GM19351 (cell line): ENCODE measurements around the gene FAM13A.

Experiments
- ATAC-seq: cut with Tn5 transposase; IDR thresholded peaks from one replicate; pipeline ENCODE4 v1.9.1; 2021; ENCODE audit warnings: mild to moderate bottlenecking, moderate library complexity; ENCODE audit not compliant: unreplicated experiment

Gene FAM13A

DNA sequence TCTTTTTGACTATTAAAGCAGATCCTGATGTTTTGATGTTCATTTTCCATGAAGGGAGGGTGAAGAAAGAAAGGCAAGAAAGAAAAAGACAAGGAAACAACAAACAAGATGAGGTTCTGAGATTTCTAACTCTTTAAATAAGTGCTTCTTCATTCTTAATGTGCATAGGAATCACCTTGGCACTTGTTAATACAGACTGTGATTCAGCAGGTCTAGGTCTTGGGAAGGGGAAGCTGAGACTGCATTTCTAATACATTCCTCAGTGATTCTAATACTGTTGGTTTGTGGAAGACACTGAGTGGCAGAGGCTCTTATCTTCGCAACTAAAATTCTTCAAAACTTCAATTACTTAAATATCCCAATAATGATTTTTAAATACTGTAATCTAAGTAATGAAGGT, 264.2 kb downstream of the FAM13A start:
- ATAC-seq: no peak

DNA sequence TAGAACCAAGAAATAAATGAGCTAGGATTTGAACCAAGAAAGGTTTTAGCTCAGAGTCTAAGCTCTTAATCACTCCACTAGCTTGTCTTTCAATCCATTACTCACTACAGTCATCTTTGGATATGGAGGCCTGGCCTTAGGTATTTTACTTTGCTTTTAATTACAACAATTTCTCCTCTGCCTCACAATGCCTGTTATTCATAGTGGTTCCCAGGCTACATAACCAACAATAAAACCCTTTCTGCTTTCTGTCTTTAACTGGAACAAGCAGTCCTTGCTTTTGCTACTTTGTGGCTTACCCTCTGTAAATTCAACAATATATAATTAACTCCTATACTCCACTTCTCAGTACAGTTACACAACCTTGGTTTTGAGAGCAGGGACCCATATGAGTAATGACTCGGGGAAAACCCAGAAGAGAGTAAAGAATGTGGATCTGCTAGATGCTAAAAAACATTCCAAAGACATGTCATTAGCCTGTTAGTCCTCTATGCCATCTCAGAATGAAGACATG, 264.7 kb downstream of the FAM13A start:
- ATAC-seq: peak; percentile 80

DNA sequence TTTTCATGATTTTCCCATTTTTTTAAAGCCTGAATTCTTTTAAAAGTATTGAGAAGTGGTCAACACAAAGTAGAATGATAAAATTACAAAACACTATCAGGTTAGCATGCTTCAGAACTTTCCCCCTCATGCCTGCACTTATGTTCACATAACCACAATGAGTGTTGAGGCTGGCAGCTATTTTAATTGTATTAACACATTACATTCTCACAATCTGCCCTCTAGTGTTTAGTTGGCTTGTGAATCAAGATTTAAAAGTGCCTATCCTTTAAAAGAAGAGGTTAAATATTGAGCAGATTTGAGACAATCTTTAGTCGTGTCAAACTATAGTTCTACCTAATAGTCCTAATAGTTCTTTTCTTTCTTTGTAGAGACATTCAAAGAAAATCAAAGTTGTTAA, 265.7 kb downstream of the FAM13A start:
- no peak for ATAC-seq

DNA sequence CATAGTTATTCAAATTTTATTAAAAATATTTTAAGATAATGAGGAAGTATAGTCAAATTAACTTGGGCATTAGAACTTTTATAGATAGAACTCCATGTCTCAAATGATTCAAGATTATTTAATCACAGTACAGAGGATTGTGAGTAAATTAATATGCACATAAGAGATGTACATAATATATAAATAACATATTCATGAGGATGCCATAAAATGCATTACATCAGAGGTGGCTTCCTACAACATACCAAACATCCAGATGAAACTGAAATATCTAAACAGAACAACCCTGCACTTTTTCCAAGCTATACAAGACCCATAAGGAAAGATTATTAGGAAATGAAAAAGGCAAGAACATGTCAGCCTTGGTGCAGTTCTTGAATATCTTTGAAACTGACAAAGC, 268.1 kb downstream of the FAM13A start:
- no peak for ATAC-seq

DNA sequence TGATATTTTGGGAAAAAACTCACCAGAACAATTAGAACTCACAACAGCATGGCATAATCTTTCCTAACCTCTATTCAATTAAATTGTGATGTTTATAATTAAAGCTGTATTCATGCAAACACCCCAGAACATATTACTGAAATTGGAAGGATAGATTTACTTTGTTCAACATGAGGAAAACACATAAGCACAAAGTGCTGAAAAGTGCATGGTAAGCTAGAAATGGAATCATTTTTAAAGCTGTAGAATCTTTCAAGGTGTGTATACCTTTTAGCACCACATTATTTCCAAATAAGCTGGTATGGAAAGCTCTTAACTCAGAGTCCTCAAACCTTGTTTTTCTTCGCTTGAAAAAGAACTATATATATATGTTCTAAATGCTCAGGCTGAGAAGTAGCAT, 268.6 kb downstream of the FAM13A start:
- ATAC-seq: no peak

DNA sequence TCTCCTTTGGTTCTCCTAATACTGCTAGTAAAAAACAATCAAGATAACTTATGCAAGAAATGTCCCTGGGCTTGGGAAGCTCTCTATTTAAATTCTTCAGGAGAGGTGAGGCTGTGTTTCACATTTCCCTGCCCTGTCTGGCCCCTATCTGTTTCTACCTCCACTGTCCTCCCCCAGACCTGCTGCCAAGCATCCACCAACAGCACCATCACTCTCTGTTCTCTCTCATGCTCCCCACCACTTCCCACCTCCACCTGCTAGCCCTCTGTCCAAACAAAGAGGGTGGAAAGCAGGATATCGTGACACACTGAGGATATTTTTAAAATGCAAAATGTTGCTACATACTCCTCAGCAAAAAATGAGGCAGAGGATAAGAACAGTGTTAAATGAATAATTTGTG, 271.0 kb downstream of the FAM13A start:
- no peak for ATAC-seq

DNA sequence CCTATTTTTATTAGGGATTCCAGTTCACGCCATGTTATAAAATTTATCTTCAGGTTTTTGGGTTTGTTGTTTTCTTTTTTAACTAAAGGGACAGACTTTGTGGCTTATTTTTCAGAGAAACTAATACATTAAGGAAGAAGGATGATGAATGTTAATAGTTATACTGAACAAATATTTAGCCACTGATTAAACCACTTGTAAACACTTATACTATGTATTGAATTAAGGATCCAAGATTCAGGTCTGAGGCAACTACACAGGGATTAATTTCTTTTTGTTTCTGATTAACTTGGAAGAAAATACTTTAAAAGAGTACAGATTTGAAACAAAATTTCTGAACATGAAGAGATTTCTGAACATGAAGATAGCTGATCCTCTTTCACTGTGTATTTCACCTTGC, 276.6 kb downstream of the FAM13A start:
- ATAC-seq: no peak

DNA sequence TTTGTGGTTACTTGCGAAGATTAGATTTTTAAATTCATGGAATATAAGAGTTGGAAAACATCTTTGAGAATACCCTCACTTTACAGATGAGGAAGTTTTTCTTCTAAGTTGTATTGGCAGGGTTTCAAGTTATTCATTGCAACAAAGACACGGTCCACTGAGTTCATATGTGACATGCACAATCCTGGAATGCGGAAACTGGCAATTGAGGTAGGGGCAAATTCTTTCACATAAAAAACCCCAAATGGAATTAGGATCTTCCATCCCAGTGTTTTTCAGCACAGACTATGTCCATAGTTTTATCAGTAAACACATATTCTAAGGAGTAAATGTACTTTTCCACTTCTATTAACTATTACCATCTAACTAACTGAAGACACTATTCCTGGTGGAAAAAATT, 277.6 kb downstream of the FAM13A start:
- ATAC-seq: no peak

DNA sequence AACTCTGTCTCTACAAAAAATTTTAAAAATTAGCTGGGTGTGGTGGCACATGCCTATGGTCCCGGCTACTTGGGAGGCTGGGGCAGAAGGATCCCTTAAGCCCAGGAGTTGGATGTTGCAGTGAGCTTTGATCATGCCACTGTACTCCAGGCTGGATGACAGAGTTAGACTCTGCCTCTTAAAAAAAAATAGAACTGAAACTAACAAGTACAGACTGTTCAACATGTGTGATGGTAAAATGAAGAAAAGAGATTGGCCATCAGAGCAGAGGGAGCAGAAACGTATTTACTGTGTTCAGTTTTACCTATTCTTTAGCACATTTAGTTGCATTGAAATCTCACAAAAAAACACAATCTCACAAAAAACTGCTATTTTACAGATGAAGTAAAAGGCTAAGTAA, 281.5 kb downstream of the FAM13A start:
- ATAC-seq: peak; percentile 90

DNA sequence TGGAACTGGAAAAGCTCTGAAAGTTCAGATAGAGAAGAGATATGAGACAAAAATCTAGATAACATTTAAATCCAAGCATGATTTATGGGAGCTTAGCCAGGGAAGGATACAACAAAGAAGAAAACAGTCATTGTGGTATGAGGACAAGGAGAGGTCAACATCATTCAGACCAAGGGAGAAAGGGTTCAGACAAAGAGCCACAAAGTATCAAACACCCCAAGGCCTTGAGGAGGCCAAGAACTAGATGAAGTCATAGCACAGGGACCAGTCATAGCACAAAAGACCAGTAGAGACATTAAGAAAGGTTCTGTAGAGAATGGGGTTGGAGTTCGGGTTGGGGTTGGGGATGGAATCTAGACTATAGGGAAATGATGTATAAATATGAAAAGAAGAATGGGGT, 282.0 kb downstream of the FAM13A start:
- ATAC-seq: no peak

DNA sequence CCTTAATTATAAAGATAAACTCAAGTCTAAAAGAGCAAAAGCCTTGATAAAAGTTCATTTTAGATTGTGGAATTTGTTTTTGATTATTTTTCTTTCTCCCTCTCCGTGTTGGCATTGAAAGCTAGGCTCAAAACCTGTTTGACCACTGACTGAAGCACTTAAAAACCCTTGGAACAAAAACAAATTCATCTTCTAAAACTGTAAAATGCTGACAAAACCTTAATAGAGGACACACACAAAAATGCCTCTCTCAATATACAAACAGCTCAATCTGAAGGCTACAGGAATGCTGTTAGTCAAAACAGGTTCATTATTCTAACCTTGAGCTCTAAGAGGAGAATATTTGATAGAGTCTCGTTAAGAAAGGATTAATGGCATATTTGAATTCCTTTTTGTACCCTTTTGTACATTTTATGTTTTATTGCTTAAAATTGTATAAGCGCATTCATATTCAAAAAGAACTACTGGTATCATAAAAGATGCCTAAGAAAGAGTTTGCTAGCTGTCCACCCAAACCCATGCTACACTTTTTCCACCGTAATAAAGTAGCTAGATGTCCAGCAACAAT, 285.0 kb downstream of the FAM13A start:
- ATAC-seq: no peak

DNA sequence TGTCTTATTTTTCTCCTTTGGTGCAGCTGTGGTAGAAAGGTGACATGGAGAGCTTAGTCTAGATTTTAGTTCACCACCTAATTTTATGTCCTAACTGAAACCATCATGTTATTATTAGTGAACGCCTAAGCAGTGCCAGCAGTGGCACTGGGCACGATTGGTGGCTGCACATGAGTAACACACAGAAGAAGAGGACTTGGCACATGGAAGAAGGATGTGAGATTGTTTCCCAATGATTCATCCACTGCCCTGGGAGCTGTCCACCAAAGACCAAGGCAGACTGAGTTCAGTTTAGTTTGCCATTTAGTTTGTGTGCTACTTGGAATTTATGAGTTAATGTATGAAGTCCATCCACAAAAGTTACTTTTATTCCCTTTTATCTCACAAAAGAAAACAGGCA, 291.3 kb downstream of the FAM13A start:
- no peak for ATAC-seq

DNA sequence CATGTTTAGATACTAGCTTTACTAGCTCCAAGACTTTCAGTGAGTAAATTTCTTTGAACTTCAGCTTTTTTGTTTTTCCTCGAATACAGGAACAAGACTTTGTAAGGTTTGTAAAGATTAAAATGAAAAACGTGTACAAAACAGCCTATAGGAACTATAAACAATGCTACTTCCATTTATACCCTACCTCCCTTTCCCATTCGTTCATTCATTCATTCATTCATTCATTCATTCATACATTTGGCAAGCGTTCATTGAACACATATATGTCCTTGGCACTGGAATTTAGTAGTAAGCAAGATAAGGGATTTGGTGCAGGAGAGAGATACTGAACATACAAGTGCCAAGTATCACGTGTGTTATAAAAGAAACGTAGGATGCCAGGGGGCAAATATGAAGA, 293.9 kb downstream of the FAM13A start:
- no peak for ATAC-seq

DNA sequence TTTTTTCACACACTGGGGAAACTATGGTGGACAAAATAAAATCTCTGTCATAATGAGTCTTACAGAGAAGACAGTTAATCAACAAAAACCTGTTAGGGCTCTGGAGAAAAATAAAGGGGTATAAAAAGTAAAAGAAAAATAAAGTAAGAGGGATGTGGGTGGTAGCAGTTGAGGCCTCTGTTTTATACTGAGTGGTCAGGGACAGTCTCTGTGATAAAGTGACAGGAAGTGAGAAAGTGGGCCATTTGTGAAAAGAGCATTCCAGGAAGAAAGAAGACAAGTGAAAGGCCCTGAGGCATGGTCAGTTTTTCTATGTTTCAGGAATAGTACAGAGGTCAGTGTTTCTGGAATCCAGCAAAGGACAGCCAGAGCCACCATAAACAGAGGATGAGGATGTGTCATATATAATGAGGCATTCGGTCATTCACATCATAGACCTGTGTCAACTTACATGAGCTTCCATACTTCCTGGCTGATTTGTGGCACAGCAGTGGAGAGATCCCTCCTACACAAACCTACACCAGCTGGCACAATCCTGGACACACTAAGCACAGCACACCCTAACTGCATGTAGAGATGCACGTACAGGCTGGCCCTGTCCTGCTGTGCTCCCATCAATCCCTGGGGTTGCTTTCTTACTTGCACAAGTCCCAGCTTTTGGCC, 295.0 kb downstream of the FAM13A start:
- ATAC-seq: no peak

DNA sequence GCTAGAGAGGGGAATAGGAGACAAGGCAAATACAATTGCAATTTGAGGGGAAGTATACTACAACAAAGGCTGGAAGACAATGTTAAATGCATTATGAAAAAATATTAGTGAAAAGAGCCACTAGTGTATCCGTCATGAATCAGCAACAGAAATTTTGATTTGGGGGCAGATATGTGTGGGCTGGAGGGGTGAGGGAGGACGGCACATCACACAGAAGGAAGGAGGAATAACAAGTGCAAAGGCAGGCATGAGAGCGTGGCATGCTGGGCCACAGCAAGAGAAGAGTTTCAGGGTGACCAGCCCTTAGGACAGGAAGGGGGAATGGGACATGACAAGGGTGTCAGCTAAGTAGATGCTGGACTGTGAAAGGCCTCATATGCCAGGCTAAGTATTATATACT, 295.6 kb downstream of the FAM13A start:
- ATAC-seq: no peak

DNA sequence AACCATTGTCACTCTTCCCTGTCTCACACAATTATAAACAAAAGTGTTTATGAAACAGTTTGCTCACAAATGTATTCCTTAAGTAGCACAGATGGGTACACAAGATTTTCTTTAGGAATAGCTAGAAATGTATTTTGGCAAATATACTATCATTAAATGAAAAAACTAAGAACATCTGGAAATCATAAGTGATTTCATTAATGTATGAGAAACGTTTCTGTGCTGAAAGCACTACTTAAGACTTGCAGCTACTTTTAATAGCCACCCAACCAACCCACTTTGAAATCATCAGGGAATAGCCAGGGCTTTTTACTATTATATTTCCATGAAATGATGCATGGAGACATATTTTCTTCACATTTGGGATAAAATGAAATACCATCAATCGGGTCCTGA, 297.1 kb downstream of the FAM13A start:
- no peak for ATAC-seq

DNA sequence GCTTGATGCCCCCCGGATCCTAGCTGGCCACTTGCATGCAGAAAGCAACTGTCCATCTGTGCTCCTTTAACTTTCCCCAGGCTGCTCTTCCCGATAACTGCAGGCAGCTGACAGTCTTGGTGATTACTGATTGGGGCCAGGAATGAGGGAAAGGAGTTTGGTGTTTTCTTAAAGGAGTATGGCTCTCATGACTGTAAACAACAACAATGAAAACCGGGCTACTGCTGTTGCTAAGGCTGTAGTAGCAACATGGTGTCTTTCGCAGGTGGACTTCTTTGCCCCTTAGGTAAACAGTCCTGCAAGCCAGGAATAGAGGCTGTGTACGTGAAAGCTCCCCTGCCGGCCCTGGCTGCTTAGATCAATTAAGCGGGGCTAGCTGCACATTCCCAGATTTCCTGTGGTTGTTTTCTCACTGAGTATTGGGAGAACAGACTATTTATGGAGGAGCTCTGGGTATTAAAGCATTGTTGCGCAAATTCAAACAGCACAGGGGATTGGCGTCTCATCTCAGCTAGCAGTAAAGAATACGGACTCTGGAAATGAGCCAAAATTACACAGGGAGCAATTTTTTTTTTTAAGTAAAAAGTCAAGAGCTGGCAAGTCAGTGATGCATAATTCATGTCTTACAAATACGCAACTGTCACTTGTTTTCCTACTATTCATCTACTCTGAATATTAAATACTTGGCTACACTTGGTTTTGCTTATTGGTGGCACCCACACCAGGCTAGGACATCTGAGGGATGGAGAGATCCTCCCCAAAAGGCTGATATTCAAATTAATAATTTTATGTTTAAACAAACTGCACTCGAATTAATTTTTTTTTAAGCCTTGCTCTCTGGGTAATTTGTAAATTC, 297.7 kb downstream of the FAM13A start:
- ATAC-seq: no peak

DNA sequence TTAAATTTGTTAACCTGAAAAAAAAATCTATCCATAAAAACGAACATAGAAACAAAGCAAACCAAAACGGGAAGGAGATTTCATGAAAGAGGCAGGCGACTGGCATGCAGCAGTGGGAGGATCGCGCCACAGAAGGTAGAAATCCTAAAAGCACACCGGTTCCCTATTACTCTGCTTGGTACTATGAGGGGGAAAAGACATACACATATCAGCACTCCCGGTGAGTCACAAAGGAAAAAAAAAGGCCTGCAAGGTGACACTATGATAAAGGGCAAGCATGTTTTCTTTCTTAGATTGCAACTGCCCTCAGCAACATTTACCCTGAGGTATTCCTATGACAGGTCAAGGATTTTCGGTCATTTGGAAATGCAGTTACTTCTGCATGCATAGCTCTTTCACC, 298.7 kb downstream of the FAM13A start:
- ATAC-seq: no peak

DNA sequence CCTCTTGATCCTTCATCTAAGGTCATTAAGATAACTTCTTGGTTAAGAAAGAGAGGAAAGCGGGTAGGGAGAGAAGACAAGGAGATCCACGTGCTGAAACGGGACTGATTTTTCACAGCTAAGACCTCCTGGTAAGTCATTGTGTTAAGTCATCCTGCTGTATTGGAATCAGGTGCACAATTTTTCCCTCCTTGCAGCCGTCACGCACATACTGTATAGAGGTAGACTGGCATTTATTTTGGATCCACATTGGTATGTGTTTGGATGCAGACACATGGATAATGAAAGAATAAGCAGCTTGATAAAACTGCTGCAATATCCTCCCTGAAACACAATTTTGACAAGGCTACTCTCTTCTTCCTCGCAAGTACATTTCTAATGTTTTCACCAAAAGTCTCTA, 299.2 kb downstream of the FAM13A start:
- no peak for ATAC-seq

DNA sequence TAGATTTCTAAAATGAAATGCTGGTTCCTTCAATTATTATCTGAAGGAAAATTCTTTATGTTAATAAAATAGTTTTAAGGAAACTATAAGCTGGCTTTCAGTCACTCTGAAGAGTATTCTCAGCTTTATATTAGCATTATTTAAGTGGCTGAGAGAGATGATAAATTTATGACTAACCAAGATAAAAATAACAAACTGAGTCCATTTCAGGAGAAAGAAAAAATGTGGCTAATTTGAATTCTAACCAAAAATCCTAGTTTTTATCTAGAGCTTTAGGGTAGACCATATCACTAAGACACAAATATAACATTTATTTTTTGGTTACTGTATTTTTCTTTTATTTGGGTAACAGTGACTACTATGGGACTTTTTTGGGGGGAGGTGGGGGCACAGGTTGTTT, 299.9 kb downstream of the FAM13A start:
- ATAC-seq: no peak

DNA sequence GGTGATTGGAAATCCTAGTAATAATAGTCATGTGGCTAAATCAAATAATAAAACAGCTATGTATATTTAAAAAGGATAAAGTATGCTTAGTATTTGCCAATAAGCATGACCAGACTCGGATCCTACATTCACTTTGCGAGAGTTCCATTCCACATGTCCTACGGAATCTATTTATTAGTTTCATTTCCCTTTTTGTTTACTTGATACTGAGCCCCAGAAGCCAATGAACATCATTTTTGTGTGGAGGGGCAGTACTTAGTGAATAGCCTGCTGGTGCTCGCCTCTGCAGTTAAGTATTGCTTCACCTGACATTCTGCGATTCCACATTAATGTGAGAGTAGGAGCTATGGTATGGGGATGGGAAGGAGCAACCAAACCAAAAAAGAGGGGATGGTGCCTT, 300.8 kb downstream of the FAM13A start:
- ATAC-seq: no peak

DNA sequence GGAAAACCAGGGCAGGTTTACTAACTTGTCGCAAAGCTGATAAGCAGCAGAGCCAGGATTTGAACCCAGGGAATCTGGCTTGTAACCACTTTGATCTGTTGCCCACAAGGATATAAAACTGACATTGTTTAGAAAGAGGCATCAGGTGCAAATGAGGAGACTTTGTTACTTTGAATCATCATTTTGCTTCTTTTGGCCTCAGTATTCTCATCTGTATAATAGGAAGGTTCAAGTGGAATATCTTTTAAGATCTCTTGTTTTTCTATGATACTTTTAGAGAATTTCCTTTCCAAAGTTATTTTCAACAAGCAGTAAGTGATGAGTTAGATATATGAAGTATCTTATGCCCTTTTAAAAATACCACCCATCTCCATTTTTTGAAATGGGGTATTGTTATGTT, 301.5 kb downstream of the FAM13A start:
- ATAC-seq: no peak
